ENCODE data around the gene UBE2K.
"Not testable (repeated sequence)": the region's sequence is repeated elsewhere in the genome, so short reads cannot be mapped to it uniquely, and the experiment has no call there.

The UBE2K gene

DNA sequence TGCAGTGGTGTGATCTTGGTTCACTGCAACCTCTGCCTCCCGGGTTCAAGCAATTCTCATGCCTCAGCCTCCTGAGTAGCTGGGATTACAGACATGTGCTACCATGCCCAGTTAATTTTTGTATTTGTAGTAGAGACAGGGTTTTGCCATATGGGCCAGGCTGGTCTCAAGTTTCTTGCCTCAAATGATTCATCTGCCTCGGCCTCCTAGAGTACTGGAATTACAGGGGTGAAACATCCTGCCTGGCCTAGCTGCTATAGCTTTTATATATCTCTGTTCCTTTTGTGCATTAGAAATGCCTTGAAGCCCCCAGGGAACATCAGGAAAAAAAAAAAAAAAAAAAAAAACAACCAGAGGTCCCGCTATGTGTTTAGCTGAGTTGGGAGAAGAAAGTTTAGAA, 34.8 kb downstream of the UBE2K start:
- DNase-seq: no peak

DNA sequence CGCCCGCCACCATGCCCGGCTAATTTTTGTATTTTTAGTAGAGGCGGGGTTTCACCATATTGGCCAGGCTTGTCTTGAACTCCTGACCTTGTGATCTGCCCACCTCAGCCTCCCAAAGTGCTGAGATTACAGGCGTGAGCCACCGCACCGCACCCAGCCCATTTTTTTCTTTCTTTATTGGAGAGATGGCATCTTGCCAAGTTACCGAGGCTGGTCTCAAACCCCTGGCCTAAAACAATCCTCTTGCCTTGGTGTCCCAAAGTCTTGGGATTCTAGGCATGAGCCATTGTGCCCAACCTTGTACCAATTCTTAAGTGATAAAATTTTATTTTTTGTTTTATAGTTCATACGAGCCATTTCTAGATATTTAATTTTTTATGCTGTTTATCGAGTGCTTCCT, 41.7 kb downstream of the UBE2K start:
- not testable (repeated sequence) for DNase-seq

DNA sequence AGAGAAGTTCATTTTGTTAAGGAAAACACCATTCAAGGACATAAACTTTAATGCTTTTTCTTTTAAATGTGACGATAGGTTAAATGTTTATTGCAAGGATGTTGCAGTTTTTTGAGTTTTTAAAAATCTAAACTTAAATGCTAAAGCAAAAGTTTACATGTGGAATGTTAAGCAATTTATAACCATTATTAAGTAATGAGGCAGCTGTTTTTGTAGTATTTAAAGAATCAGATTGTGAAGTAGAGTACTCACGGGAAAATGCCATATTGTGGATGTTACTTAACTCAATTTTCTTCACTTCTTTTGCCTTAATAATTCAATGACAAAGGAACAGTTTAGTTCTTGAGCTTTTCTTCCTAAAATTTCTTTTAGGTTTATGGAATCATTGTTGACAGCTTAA, 43.5 kb downstream of the UBE2K start:
- no peak for DNase-seq

DNA sequence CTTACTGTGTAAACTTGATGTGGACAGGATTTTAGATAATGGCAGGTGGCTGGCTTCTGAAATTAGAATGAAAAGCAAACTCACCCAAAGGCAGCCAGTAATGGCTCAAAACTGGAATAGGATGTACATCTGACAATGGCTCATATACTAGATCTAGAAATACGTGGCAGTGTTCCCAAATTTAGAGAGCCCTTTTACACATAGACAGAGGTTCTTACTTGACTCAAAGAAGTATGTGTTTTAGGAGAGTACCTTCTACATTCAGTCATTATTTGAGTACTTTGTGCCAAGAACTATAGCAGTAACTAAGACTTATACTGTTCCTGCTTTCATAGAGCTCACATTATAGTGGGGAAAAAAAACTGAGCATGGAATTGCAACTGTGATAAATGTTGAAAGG, 48.0 kb downstream of the UBE2K start:
- DNase-seq: no peak

DNA sequence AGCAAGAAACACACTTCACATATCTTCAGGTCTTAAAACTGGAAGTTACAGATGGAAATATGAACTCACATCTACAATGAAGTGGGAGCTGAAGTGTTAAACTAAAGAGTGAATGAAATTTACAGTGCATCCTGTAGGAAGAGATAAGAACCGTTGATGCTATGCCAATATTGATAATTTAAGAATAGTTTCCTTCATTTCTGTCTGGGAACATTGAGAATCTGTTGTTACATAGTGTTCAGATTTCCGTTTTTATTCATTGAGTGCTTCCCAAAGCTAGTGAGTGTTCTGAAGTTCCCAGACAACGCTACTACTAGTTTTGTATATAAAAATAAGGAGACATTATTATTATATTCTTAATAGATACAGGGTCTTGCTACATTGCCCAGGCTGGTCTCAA, 52.3 kb downstream of the UBE2K start:
- DNase-seq: no peak

DNA sequence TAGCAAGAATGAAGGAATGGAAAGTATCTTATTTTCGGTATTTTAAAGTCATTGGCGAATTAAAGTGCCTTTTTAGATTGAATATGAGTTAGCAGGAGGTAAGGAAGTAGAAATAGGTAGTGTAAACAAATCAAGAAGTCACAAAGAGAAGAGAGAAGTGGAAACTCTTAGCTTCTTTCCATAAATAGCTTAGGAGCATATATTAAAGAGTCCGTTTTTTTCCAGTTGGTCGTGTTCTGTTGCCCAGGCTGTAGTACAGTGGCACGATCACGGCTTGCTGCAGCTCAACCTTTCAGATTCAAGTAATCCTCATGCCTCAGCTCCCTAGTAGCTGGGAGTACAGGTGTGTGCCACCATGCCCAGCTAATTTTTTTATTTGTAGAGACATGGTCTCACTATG, 56.4 kb downstream of the UBE2K start:
- no peak for DNase-seq

DNA sequence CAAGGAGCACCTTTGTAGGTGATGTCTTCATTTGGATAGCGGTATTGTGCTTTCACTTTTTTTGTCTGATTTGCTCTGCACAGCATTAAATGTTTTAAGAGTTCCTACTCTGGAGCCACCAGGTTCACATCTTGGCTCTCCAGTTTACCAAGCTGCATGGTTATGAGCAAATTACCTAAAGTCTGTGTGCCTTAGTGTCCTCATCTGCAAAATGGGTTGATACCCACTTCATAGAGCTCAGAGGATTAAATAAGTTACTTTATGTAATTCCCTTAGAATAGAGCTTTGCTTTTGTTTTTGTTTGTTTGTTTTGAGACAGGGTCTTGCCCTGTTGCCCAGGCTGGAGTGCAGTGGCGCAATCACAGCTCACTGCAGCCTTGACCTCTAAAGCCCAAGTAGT, 58.2 kb downstream of the UBE2K start:
- DNase-seq: no peak

DNA sequence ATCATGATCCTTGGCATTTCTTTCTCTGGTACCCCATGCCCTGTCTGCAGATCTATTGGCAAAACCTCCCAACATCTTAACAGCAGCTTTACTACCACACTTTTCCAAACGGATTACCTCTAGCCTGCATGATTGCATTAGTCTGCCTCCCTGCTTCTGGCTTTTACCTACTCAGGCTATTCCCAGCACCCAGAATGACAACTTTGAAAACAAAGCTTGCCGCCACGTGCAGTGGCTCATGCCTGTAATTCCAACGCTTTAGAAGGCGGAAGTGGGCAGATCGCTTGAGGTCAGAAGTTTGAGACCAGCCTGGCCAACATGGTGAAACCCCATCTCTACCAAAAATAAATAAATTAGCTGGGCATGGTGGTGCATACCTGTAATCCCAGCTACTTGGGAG, 60.2 kb downstream of the UBE2K start:
- no peak for DNase-seq

DNA sequence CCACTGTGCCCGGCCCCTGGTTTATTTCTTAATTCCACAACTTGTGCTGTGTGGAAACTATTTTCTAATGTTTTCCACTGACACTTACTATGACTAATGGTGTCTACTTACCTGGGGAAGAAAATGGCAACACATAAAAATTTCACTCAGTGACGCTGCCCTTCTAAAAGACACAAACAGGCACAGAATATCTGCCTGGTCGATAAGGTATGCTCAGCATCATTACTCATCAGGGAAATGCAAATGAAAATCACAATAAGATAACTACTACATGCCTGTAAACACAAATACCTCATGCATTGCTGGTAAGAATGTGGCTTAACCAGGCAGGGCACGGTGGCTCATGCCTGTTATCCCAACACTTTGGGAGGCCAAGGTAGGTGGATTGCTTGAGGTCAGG, 61.6 kb downstream of the UBE2K start:
- no peak for DNase-seq

DNA sequence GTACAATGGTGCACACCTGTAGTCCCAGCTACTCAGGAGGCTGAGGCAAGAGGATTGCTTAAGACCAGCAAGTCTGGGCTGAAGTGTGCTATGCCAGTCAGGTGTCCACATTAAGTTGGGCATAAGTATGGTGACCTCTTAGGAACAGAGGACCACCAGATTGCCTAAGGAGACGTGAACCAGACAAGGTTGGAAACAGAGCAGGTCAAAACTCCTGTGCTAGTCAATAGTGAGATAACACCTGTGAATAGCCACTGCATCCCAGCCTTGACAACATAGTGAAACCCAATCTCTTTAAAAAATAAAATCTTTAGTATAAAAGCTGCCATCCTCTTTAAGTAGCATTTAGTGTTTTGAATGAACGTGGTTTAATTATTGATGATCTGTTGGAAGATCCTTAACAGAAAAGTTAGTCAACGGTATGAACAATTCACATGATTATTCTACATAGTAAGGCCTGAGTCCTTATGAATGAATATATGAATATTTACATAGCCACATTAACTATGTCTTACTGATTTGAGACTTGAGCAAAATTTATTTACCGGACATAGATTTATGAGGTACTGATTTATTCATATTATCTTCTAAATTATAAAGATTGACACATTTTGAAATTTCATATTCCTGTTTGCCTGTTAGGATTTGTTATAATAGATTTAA, 63.2 kb downstream of the UBE2K start:
- no peak for DNase-seq

DNA sequence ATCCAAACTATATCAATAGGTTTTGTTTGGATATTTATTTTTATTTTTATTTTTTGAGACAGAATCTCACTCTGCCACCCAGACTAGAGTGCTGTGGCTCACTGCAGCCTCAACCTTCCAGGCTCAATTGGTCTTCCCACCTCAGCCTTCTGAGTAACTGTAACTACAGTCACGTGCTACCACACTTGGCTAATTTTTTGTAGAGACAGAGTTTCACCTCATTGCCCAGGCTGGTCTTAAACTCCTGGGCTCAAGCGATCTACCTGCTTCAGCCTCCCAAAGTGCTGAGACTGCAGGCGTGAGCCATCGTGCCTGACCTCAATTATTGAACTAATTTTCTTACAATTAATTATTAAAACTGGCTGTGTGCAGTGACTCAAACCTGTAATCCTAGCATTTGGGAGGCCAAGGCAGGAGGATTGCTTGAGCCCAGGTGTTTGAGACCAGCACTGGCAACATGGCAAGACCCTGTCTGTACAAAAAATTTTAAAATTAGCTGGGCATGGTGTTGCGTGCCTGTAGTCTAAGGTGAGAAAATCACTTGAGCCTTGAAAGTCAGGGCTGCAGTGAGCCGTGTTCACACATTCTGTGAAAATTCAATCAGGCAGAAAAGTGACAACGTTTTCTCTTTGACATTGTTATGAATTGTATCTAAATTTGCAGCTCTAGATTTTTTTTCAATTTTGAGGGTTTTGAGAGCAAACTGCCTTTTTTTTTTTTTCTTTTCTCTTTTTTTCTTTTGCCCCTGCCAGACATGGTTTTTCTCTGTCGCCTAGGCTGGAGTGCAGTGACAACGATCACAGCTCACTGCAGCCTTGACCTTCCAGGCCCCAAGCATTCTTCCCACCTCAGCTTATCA, 66.0 kb downstream of the UBE2K start:
- DNase-seq: no peak

DNA sequence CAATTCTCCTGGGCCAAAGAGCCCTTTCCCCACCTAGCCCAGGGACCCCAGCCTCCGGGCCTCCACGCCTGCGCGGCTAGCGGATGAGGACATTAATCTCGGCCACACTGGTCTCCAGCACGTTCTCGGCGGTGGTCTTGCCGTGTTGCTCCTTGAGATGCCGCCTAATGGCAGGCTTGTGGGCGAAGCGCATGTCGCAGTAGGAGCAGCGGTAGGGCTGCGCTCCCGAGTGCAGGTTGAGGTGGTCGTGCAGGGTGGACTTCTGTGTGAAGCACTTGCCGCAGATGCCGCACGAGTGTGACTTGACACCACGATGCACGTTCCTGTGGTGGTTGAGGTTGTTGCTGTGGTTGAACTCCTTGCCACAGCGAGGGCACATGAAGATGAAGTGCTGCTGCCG, 72.1 kb downstream of the UBE2K start:
- no peak for DNase-seq

DNA sequence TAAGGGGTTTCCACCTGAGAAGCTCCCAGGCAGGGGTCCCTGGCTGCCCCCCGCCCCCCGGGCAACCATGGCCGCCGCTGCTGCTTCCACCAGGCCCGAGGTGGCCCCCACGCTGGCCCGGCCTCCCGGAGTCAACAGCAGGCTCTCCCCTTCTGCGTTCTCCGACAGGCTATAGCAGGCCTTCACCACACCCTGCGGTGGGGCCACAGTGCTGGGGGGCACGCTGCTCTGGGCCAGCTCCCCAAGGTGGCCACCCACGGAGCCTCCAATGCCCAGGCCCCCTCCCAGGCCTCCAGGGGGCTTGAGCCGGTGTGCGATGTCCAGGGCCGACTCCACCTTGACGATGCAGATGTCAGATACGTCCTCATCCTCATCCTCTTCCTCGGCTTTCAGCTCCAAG, 72.5 kb downstream of the UBE2K start:
- no peak for DNase-seq

DNA sequence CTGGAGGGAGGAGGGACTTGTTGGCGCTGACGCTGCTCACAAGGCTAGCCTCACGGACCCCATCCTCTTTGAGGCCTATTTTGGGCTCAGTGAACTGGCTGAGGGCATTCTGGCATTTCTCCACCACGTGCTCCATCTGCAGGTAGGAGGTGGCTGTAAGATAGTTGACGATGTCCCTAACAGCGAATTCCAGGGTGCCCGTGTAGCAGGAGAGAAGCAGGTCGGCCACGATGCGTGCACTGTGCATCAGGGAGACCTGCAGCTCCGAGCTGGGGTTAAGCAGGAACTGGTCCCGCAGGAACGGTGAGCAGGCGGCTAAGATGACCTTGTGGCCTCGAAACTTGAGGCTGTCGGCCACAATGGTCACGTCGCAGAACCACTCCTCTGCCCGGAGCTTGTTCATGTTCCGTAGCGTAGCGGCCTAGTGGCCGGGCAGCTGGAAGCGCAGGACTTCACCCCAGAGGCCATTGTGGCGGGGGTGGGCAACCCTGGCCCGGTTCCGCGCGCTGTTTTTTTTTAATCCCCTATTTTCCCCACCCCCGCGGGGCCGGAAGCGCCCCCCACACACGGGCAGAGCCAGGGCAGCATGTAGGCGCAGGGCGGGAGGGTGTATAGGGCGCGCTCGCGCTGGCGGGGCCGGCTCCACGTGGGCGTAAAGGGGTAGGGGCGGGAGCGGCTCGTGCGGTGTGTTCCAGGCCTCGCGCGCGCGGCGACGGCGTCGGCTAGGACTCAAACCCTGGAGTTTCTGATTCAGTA, 73.2 kb downstream of the UBE2K start:
- no peak for DNase-seq

DNA sequence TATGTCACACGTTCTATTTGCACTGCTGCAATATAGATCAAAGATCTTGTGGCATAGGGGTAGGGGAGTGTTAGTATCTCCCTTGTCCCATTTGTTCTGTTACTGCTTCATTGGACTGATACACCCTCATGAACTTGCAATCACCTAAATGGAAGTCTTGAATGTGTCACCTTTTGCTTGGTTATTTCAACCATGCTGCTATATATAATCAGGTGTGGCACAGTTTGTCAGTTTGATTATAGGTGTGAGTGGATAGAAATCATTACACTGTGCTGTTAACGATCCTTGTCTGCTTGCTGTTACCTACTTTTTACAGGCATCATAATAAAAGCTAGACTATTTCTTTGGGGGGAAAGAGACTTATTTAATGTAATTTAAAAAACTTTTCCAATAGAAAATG, 84.1 kb downstream of the UBE2K start:
- not testable (repeated sequence) for DNase-seq

DNA sequence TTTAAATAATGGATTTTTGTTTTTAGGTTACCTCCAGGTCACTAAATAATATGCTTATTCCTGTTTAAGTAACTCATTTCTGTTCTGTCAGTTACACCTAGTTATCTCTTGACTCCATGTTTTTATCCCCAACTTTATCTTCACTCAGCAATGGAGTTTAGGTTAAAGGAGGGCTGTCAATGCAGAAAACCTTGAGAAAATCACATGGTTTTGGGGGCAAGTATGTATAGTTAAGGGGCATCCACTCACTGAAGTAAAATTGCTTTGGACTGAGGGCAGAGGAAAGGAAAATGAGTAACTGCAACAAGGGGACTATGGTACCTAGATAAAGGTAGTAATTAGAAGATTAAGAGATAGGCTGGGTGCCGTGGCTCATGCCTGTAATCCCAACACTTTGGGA, 87.1 kb downstream of the UBE2K start:
- no peak for DNase-seq

DNA sequence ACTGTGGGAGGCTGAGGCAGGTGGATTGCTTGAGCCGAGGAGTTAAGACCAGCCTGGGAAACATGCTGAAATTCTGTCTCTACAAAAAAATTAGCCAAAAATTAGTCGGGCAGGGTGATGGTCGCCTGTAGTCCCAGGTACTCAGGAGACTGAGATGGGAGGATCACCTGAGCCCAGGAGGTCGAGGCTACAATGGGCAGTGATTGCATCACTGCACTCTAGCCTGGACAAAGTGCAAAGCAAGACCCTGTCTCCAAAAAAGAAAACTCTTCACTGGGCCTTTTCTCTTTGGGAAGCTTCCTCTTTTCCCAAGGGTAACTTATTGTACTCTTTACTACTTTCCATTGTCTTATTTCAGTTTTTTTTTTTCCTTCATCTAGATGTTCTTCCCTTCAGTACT, 88.9 kb downstream of the UBE2K start:
- DNase-seq: no peak

DNA sequence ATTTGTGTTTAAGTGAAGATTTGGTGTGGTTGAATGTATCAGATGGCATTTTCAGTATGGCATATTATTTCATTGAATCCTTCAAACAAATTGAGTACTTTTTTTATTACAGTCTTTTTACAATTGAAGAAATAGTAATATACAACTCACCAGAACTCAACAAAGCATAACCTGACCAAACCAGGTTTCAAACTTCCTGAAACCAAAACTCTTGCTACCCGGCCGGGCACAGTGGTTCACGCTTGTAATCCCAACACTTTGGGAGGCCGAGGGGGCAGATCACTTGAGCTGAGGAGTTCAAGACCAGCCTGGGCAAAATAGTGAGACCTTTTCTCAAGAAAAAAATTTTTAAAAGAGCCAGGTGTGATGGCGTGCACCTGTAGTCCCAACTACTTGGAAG, 94.2 kb downstream of the UBE2K start:
- no peak for DNase-seq

DNA sequence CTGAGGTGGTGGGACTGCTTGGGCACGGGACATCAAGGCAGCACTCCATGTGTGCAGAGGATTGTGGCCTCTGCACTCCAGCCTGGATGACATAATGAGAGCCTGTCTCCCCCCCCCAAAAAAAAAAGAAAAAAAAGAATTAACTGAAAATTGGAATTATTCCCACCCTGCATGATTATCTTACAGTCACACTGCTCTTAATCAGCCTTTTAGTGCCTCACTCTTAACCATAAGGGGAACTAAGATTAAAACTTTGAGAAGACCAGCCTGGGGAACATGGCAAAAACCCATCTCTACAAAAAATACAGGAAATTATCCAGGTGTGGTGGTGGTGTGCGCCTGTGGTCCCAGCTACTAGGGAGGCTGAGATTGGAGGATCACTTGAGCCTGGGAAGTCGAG, 94.6 kb downstream of the UBE2K start:
- no peak for DNase-seq

DNA sequence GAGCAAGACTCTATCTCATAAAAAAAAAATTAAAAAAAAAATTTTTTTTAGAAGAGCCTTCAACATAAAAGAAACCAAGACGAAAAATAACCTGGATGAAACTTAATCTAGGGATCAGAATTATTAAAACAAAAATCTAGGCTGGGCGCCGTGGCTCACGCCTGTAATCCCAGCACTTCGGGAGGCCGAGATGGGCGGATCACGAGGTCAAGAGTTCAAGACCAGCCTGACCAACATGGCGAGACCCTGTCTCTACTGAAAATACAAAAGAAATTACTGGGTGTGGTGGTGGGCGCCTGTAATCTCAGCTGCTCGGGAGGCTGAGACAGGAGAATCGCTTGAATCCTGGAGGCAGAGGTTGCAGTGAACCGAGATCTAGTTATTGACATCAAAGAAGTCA, 95.0 kb downstream of the UBE2K start:
- not testable (repeated sequence) for DNase-seq

DNA sequence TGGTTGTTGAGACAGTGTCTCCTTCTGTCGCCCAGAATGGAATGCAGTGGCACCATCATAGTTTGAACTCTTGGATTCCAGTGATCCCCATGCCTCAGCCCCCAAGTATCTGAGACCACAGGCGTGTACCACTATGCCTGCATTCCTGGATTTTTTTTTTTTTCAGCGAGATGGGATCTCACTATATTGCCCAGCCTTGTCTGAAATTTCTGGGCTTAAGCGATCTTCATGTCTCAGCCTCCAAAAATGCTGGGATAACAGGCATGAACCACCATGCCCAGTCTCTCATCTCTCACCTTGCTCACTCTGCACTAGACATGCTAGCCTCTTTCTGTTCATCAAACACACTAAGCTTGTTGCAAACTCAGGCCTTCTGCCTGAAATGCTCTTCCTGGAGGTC, 104.1 kb downstream of the UBE2K start:
- no peak for DNase-seq

DNA sequence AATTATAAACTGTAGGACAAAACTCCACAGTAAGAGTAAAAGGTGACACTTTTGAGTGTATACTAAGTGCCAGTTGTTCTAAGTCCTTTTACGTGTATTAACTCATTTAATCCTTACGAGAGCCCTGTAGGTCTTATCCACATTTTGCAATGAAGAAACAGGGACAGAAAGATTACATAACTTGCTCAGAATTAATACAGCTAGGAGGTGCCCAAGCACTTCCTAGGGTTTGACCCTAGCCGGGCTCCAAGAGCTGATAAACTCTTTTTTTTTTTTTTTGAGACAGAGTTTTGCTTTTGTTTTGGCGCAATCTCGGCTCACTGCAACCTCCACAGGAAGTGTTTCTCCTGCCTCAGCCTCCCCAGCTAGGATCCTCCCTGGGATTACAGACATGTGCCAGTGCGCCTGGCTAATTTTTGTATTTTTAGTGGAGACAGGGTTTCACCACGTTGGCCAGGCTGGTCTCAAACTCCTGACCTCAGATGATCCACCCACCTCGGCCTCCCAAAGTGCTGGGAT, 110.4 kb downstream of the UBE2K start:
- DNase-seq: no peak

DNA sequence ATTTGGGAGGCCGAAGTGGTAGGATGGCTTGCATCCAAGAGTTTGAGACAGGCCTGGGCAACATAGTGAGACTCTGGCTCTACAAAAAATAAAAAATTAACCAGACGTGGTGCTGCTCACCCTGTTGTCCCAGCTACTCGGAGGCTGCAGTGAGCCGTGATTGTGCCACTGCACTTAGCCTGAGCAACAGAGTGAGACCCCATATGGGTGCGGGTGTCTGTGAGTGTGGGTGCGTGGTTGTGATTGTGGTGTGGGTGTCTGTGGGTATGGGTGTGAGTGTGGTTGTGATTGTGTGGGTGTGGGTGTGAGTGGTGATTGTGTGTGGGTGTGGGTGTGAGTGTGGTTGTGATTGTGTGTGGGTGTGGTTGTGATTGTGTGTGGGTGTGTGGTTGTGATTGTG, 114.6 kb downstream of the UBE2K start:
- DNase-seq: peak in 1 of 2 donors; percentile 8

DNA sequence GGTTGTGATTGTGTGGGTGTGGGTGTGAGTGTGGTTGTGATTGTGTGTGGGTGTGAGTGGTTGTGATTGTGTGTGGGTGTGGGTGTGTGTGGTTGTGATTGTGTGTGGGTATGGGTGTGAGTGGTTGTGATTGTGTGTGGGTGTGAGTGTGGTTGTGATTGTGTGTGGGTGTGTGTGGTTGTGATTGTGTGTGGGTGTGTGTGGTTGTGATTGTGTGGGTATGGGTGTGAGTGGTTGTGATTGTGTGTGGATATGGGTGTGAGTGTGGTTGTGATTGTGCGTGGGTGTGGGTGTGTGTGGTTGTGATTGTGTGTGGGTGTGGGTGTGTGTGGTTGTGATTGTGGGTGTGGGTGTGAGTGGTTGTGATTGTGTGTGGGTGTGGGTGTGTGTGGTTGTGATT, 115.1 kb downstream of the UBE2K start:
- DNase-seq: not testable (repeated sequence)
